ENCODE measurements around the gene HEBP2.
"Not testable (repeated sequence)": the region's sequence is repeated elsewhere in the genome, so short reads cannot be mapped to it uniquely, and the experiment has no call there.

Gene HEBP2, protein sequence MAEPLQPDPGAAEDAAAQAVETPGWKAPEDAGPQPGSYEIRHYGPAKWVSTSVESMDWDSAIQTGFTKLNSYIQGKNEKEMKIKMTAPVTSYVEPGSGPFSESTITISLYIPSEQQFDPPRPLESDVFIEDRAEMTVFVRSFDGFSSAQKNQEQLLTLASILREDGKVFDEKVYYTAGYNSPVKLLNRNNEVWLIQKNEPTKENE

DNA sequence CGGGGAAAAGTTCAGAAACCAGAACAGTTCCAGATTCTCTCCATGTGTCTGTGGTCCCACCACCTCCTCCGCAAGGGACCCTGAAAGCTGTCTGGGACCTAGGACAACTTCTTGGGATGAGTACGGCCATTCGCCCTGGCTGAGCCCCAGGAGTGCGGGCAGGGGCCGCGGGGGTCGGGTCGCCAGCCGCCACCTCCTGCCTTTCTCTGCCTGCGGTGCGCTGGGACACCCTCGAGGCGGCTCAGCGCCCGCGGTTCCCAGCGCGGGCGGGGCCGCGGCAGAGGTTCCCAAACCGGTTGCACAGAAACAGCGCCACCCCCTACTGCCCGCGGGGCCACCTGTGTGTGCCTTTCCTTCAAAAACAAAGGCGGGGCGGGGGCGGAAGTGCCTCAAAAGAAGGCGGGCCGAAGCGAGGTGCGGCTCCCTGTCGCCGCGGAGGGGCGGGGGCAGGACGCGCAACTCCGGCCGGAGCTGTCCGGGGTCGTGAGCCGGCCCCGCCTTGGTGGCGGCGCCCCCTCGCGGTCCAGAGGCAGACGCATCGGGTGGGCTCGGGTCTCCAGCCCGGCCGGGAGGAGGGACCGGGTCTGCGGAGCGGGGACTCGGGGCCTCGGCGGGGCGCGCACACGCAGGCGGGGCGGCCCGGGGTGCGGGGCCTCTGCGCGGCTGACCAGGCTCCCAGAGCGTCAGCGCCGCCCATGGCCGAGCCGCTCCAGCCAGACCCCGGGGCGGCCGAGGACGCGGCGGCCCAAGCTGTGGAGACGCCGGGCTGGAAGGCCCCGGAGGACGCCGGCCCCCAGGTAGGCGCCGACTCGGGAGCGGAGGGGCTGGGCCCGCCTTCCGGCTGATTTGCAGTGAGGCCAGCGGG lies at the start of gene HEBP2:
TSS of gene HEBP2 (plus strand) at position 423 of the 865 bp plus-strand sequence. CDS start at position 696, 273 bp downstream.
- FAIRE-seq = no peak

DNA sequence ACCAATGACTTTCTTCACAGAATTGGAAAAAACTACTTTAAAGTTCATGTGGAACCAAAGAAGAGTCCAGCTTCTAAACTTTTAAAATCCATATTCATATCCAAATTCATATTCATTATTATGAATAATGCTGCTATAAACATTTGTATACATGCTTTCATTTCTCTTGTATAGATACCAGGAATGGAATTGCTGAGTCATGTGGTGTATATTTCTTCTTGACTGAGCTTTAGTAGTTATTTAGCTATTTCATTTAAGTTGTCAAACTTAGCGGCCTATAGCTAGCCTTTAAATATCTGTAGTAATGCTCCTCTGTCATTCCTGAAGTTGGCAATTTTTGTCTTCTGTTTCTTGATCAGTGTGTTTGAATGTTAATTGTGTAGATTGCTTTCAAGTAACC lies 46.1 kb upstream of the HEBP2 start:
- no peak for FAIRE-seq

DNA sequence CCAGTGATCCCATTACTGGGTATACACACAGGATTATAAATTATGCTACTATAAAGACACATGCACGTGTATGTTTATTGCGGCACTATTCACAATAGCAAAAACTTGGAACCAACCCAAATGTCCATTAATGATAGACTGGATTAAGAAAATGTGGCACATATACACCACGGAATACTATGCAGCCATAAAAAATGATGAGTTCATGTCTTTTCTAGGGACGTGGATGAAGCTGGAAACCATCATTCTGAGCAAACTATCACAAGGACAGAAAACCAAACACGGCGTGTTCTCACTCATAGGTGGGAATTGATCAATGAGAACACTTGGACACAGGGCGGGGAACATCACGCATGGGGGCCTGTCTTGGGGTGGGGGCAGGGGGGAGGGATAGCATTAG lies 35.3 kb upstream of the HEBP2 start:
- not testable (repeated sequence) for FAIRE-seq

DNA sequence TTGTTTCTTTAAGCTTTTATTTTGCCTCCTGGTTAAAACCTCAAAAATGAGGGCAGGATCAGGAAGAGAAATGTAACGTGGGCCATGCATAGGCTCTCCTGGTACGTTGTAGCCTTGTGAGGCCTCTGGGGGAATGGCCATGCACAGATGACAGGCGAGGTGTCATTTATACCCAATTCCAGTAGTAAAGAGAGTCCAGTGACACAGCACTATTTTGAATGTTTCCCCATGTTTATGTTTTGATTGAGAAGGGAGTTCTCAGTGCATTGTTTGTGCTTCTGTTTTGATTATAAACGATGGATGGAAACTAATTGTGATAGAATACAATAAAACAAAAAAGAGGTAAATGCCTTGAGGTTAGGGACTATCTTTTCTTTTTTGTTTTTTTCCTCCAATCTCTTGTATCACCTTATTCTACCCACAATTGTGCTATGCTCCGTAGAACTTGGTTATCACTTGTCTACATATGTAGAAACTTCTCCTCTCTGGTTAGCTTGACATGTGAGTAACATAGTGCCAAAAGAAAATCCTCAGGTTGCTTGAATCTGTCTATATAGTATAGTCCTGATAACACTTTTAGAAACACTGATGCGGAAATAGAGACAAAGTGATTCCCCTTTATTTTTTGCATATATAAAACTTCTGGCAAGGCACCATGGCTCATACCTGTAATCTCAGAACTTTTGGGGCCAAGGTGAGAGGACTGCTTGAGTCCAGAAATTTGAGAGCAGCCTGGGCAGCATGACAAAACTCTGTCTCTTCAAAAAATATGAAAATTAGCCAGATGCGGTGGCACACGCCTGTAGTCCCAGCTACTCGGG lies 33.2 kb upstream of the HEBP2 start:
- no peak for FAIRE-seq

DNA sequence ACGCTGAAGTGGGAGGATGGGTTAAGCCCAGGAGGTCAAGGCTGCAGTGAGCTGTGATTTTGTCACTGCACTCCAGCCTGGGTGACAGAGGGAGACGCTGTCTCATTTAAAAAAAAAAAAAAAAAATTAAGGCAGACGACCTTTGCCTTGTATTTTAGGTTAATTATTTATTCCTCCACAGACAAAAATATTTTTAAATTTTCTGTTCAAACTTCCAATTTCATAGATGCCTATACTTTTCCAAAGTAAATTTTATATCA lies 32.6 kb upstream of the HEBP2 start:
- no peak for FAIRE-seq

DNA sequence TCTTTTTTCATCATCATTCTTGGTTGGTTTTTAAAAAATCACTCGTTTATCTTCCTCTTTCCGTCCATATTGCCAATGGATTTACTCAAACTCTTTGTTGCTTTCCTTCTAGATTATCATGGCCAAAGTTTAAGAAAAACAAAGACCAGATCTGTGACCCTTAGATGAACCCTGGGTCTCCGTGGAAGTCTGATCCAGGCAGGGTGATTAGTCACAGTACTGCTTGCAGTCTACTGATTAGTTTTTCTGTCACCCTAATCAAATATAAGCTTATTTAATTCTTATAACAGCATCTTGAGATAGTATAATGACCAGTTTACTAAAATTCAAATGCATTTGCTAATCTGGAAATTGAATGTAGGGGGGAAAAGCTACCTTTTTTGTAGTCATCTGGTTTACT lies 32.3 kb upstream of the HEBP2 start:
- no peak for FAIRE-seq

DNA sequence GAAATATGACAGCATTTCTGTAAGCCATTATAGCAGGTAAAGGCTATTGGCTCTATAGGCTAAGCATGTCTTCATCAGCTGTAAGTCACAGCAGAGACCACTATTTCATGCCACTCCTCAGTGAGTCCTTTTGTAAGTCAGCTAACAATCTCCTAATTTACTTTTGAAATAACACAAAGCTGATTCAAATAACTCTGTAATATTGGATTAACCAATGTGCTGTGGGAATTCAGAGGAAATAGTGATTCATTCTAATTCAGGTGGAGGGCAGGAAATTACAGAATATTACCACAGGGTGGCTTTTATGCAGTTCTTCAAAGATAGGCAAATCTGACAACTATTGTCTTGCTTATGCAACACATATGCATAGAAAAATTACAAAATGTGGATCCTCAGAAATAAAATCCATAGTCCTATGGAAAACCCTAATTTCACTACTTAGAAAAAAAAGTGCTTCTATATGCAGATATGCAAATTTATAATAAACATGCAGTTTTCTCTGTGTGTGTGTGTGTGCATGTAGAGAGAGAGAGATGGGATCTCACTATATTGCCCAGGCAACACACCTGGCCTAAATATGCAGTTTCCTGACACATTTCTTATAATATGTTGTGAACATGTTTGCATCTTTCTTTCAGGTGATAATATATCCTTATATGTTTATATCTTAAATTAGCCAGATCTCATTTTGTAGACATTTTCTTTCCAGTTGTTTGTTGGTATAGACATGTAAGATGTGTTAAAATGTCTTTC lies 31.1 kb upstream of the HEBP2 start:
- FAIRE-seq = no peak

DNA sequence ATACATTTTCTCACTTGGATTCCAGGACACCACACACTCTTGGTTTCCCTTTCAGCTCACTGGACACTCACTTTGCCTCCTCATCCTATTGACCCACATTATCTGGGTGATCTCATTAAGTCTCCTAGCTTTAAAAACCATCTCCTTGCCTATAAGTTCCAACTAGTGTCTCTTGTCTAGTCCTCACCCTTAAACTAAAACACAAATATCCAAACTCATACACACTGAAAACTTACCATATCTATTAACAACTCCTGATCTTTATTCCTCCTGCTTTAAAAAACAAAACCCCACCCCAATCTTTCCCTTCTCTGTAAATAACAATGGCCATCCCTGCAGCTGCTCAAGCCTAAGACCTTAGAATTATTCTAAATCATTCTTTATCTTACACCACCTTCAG lies 29.8 kb upstream of the HEBP2 start:
- FAIRE-seq = no peak

DNA sequence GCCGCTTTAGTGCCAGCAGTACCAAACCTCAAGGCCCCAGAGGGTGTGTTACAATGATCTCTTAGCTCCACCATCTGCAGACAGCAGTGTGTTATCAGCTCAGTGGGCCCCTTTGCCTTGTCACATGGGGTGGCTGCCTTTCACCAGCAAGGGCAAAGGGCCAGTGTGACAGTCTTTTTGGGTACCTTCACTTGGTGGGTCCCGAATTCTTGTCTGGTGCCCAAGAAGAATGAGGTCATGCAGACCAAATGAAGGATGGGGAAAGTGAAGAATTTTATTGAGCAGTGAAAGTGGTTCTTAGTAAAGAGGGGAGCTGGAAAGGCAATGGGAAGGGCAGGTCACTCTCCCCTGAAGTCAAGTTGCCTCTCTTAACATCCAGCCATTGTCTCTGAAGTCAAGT lies 29.2 kb upstream of the HEBP2 start:
- no peak for FAIRE-seq

DNA sequence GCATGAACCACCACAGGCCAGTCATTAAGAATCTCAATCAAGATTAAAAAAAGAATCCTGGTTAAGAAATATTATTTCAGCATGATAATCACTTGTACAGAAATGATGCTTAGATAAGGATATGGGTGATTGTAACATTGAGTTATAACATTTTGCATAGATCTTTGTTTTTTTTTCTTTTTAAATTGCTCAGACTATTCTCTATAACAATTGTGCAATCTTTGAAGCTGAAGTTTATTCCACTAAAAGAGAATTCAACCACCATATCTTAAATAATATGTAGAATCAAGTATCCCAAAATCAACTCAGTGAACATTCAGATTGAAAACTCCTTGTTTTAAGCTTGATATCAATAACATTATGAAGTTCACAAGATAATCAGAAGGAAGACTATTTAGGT lies 27.0 kb upstream of the HEBP2 start:
- no peak for FAIRE-seq

DNA sequence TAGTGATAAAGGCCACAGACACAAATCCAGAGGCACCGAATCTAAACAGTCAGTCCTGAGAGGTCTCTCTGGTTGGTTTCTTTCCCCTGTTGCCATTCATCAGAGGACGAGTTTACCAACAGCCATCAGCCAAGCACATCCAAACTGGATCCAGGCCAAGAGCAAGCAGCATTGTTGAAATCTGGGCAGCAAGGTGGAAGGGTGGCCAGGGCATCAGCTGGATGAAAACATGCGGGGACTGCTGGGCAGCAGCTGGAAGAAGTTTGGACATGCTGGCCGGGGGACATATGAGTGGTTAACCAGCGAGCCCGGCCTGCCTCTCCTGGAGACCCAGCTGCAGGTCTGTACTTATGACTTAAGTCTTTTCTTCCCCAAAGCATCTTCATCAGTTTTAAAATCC lies 26.2 kb upstream of the HEBP2 start, which contains the start of gene SMIM28:
TSS of gene SMIM28 (plus strand) at position 62 of the 400 bp plus-strand sequence. CDS start at position 230, 168 bp downstream.
- no peak for FAIRE-seq

DNA sequence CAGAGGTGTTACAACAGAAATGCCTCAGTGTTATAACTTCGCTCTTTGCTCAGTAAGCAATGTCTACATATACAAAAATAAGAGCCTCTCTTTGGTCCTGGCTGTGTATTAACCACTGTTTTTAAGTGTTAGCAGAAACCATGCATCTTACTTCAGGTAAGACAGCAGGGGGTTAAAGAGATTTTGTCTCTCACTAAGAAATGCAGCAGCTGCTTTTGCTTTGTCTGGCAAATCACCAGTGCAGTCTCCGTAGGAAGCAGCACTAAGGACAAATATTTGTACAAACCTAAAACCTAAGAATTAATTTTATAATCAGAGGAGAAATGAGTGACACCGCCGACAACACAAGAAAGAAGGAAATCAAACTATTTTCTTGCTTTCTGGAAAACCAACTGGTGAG lies 25.6 kb upstream of the HEBP2 start:
- no peak for FAIRE-seq

DNA sequence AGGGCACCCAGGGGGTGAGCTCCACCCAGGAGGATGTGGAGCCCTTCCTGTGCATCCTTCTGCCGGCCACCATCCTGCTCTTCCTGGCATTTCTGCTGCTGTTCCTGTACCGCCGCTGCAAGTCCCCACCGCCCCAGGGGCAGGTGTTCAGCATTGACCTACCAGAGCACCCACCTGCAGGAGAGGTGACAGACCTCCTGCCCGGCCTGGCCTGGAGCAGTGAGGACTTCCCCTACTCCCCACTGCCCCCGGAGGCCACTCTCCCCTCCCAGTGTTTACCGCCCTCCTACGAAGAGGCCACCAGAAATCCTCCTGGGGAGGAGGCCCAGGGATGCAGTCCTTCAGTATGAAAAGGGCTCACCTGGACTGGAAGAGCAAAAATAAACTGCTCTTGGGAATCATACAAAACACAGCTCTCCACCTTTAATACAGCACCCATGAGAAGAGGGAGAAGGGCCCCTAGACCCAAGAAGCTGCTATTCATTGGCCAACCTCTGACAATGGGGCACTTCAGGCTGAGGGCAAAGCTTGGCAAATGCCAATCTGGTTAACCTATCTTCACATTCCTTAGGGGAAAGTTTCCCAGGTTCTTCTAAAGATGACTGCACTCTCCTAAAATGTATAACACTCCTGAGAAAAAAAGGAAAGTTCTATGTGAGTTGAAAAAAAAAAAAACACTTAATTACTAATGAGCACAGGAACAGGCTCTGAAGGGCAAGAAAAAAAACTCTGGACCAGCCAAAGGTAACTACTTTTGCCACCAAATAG lies 21.3 kb upstream of the HEBP2 start:
- no peak for FAIRE-seq

DNA sequence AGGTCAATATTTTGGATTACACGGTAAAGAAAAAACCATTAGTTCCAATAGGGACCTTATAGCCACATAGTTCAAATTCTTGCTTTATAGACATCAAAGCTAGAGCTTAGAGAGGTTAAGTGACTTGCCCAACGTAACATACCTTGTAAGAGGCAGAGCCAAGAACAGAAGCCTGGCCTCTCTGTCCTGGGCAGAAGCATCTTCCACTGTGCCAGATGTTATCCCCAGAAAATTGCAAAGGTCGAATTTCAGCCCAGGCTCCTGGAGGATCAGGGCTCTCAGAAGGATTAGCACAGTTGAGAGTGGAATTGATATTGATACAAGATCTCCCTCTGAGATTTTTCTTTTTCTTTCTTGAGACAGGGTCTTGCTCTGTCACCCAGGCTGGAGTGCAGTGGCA lies 20.2 kb upstream of the HEBP2 start:
- no peak for FAIRE-seq

DNA sequence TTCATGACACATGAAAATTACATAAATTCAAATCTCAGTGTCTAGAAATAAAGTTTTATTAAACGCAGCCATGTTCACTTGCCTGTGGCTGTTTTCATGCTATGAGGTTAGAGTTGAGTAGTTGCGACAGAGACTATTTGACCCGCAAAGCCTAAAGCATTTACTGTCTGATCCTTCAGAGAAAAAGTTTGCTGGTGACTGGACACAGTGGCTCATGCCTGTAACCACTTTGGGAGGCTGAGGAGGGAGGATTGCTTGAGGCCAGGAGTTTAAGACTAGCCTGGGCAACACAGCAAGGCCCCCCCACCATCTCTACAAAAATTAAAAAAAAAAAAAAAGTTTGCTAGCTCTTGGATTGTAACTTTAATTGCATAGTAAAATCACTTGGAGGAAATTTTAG lies 17.1 kb upstream of the HEBP2 start:
- FAIRE-seq = no peak

DNA sequence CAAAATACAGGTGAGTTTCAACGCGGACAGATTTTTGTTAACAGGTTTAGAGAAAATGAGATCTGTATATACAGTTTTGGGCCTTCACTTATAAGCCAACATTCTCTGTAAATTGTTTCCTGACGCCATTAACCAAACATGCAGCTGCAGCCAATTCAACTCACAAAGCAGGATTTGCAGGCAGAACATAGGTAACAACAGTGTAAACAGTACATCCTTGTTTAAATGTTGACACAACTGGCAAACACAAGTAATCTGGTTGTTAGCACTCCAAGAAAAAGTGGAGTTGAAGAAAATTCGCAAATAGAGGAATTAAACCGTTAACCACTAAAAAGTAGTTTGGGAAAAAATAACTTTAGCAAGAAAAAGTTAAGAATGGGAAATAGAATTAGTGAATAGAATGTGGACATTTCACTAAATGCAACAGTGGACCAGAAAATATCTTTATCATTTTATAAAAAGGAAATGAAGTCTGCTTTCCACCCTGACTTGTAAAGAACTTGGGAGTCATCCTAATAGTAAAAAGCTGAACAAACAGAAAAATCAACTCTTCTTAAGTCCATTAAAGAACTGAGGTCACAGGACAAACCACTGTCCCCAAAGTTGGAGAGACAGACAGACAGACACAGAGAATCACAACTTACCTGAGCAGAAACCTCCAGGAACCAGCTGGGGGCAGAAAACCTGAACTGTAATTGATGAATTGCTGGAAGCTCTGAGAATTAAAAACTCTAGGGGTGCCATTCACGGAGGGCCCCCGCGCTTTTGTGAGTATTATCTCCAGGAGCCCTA lies 16.2 kb upstream of the HEBP2 start:
- no peak for FAIRE-seq

DNA sequence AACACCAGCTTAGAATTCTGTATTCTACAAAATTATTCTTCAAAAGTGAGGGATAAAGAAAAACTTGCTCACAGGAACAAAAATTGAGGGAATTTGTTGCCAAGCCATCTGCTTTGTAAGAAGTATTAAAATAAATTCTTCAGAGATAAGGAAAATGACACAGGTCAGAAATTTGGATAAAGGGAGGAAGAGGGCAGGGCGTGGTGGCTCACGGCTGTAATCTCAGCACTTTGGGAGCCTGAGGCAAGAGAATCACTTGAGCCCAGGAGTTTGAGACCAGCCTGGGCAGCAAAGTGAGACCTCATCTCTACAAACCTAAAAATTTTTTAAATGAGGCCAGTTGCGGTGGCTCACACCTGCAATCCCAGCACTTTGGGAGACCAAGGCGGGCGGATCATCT lies 14.5 kb upstream of the HEBP2 start:
- FAIRE-seq = no peak

DNA sequence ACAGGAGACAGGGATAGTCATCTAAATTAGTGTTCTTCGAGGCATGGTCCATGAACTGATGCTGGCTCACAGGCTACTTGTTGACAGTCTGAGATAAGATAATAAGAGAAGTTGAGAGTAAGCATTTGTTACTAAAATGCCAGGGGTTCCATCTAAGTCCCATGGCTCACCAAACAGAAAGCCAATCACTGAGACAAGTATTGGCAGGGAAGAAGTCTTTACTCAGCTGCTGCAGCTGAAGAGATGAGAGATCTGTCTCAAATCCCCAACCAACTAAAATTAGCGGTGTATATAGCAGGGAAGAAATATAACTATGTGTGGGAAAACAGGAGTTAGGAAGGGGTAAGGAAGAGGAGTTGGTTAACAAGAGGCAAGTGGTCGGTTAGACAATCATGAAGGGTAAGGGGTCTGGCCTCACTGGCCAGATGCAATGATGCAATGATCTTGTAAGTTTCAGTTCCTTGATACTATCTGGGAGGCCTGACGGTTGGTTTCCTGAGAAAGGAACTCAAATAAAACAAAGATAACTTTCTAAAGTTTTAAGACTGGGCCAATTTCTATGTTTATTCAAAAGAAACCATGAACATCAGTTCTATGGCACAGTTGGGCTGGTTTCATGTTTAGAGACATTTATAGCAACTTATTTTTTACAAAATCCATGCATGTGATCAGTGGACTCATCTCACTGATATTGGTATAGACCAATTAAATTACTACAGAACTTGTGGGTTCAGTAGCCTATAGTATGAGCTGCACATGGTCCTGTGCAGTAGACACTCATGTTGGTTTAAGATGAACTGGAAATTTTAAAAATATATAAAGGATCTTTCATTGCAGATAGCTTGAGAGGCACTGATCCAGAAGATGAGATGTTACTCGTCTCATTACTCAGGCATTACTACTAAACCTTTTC lies 9.9 kb upstream of the HEBP2 start:
- no peak for FAIRE-seq

DNA sequence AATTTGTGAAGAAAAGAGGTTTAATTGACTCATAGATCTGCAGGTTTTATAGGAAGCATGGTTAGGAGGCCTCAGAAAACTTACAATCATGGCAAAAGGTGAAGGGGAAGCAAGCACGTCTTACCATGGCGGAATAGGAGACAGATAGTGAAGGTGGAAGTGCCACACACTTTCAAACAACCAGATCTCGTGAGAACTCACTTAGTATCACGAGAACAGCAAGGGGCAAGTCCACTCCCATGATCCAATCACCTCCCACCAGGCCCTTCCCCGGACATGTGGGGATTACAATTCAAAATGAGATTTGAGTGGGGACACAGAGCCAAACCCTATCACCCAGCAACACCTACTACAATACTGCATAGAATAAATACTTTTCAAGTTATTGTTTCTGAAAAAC lies 7.3 kb upstream of the HEBP2 start:
- FAIRE-seq = no peak

All from G401.6 (cell line).